Stimulated activated CD8-positive, alpha-beta memory T cell treated with anti-CD3 and anti-CD28 coated beads, Interleukin-12 subunit alpha, Interleukin-12 subunit beta, amount 100 ng/mL, for 1 hour (primary cell): ENCODE data around the gene ANXA6.

Experiments
- DNase-seq: peaks from one replicate; pipeline ENCODE4 v3.0.0-alpha.2; 2020; ENCODE audit warnings: low read depth

Gene ANXA6

GRCh38 chr5:151101746-151102145, 55.8 kb downstream of the ANXA6 start:
- no peak for DNase-seq

GRCh38 chr5:151101151-151101550, 56.4 kb downstream of the ANXA6 start:
- DNase-seq: no peak

GRCh38 chr5:151100681-151101080, 56.9 kb downstream of the ANXA6 start:
- DNase-seq: no peak

- no peak for DNase-seq
Observed at GRCh38 chr5:151098768-151099121, 58.8 kb downstream of the ANXA6 start.

DNA sequence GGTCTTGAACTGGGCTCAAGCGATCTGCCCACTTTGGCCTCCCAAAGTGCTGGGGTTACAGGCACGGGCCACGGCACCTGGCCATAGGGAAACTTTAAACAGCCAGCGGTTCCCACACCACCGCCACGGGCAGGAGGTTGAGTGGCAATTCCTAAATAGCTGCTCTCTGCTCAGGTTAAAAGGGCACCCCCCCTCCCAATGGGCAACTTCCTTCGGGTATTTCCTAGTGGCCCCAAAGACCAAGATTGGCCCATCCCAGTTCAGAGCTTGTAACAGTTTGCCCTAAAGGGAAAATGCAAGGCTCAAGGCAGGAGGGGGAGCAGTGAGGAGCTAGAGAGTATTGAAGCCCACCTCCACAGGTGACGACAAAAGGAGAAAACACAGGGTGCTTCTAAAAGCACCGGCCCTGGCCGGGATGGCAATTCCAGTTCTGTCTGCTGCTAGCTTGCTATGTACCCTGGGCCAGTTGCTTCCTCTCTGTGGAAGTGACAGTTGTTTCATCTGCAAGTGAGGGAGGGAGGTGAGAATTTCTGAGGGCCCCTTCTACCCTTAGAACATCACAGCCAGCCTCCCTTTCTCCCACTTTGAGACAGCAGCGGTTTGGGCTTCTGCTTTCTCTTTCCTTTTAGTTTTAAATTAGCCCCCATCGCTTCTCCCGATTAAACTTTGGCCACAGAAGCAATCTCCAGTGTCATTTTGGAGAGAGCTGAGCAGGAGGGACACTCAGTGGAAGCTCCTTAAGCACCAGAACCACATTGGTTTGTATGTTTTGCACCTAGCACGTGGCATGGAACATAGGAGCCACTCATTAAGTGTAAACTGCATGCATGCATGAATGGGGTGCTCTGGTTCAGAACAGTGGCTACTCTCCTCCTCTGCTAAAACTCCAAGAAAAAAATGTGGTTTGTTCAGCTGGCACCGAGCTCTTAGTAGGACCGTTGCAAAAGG, 59.5 kb downstream of the ANXA6 start:
- DNase-seq: no peak

GRCh38 chr5:151097061-151097460, 60.5 kb downstream of the ANXA6 start:
- no peak for DNase-seq

- no peak for DNase-seq
Observed at GRCh38 chr5:151096001-151096373, 61.6 kb downstream of the ANXA6 start.

GRCh38 chr5:151095341-151096000, 62.1 kb downstream of the ANXA6 start:
- no peak for DNase-seq

DNA sequence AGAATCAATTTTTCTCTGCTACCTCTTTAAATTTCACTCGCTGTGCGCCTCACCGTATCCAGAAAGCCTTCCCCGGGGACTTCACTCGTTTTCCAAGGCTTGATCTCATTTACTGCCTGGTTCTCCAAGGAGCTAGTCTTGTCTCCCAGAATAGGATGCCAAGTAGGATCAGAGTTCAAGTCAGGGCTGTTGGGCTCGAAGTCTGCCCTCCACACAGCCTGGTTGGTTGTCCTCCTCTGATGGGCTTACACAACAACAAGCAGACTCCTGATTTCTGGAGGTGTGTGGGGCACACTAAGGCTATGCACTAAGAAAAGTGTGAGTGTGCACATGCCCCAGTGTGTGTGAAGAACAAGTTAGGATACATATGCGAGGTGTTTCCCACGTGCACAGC, 62.7 kb downstream of the ANXA6 start:
- no peak for DNase-seq

DNA sequence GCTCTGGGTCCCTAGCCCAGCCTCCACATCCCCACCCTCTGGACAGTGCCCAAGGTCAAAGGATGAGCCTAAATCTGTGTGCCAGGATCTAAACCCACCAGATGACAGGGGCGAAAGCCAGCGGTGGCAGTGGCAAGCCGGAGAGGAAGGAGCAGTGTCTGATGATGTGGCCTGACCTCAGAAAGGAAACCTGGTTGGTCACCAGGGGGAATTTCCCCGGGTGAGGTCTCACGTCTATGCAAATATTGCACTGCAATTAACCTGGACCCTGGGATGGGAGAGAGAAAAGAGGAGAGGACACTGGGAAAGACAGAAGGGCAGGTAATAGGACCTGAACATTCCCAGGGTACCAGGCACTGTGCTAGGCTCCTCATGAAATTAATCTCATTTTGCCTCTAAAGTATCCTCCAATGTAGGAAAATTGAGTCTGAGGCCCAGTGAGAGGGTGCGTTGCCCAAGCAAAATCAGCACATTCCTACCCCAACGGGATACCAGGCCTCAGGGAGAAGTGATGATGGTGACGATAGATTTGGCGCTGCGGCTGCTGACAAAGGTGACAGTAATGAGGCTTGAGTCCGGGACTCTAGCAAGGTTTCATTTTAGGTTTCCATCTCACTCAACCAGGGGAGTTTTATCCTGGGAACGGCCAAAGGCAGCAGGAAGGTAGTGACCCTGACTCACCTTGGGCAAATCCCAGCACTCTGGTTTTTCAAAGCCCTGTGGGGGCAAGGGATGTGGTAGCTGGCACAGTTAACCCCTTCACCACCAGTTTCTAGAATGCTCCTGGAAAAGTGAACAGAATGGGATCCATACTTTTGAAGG, 63.3 kb downstream of the ANXA6 start:
- peak; percentile 29 for DNase-seq

GRCh38 chr5:151093476-151093889, 64.1 kb downstream of the ANXA6 start:
- no peak for DNase-seq

- no peak for DNase-seq
Observed at GRCh38 chr5:151092762-151093161, 64.8 kb downstream of the ANXA6 start.

GRCh38 chr5:151089726-151090125, 67.9 kb downstream of the ANXA6 start:
- no peak for DNase-seq

- no peak for DNase-seq
Observed at GRCh38 chr5:151088986-151089385, 68.6 kb downstream of the ANXA6 start.

DNA sequence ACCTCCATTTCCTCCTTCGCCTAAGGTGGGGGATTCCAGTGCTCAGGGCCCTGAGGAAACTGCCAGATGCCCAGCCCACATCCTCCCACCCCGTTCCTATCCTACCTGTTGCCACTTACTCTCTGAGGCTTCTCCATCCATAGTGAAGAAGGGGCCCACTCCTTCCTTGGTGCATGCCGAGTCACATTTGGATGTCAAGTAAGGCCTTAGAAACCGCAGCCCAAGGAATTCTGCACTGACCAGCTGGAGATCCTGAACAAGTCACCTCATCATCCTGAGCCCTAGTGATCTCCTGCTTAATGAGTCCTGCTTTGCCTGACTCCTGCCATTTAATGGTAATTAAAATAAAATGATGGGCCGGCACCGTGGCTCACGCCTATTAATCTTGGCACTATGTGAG, 70.1 kb downstream of the ANXA6 start:
- DNase-seq: no peak

GRCh38 chr5:151086905-151087360, 70.6 kb downstream of the ANXA6 start:
- DNase-seq: peak; percentile 38

GRCh38 chr5:151086192-151086869, 71.2 kb downstream of the ANXA6 start:
- DNase-seq: no peak

- no peak for DNase-seq
Observed at GRCh38 chr5:151085517-151086041, 72.0 kb downstream of the ANXA6 start.

DNA sequence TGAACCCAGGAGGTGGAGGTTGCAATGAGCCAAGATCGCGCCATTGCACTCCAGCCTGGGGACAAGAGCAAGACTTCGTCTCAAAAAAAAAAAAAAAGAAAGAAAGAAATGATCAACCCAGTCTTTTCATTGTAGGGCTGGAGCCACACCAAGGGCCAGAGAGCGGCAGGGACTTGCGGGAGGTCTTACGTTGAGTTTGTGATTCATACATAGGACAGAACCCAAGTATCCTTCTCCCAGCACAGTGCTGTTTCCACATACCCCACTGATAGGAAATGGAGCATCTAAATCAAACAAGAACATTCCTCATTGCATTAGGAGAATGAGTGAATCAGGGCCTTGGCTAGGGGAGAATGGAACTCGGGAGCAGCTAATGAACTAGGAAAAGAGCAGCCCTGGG, 73.2 kb downstream of the ANXA6 start:
- DNase-seq: no peak

- peak; percentile 45 for DNase-seq
Observed at GRCh38 chr5:151083081-151083676, 74.4 kb downstream of the ANXA6 start.

- no peak for DNase-seq
Observed at GRCh38 chr5:151082282-151082902, 75.2 kb downstream of the ANXA6 start.
